A673 (cell line): ENCODE measurements around the gene B4GALNT3.

Experiments used
- EZH2 ChIP-seq: fragments of 200-600 bp; sonication (generic); IDR thresholded peaks from 2 replicates; pipeline ENCODE4 v1.6.1; 2017; ENCODE audit warnings: borderline replicate concordance, low read depth, mild to moderate bottlenecking, mixed read lengths, antibody characterized with exemption, low read length; ENCODE audit not compliant: poor library complexity, severe bottlenecking
- TF ChIP-seq, protein P1 (sequence below): fragments of 300-800, 200-600 bp; sonication (generic); conservative IDR thresholded peaks from 2 replicates; pipeline ENCODE4 v1.5.1; 2017; ENCODE audit warnings: low read depth, mild to moderate bottlenecking, antibody characterized with exemption, low read length, moderate library complexity, mixed read lengths

GRCh38 chr12:466762-467161 is 7.0 kb downstream of the B4GALNT3 start:
- TF ChIP-seq, protein P1, sequence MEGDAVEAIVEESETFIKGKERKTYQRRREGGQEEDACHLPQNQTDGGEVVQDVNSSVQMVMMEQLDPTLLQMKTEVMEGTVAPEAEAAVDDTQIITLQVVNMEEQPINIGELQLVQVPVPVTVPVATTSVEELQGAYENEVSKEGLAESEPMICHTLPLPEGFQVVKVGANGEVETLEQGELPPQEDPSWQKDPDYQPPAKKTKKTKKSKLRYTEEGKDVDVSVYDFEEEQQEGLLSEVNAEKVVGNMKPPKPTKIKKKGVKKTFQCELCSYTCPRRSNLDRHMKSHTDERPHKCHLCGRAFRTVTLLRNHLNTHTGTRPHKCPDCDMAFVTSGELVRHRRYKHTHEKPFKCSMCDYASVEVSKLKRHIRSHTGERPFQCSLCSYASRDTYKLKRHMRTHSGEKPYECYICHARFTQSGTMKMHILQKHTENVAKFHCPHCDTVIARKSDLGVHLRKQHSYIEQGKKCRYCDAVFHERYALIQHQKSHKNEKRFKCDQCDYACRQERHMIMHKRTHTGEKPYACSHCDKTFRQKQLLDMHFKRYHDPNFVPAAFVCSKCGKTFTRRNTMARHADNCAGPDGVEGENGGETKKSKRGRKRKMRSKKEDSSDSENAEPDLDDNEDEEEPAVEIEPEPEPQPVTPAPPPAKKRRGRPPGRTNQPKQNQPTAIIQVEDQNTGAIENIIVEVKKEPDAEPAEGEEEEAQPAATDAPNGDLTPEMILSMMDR, result no peak
- TF ChIP-seq EZH2, result no peak
